MCF 10A (cell line): Measurements from ENCODE around the gene HIPK1. TPM values are rescaled to one million over a fixed set of nuclear protein-coding genes. Genes with fewer than 3 reads are reported as not detected.

Source experiments
- BruUV-seq: library from RNA; stranded (reverse); fragments of 400-500 nt; replicated peaks from 2 replicates; lab custom pipeline; 2021; lab: Mats Ljungman, UMichigan
- CTCF ChIA-PET: fragments of 300-600 bp; sonication (Branson Sonifier 250); formaldehyde crosslinking; extraction: SDS; loops from one replicate; lab custom pipeline; 2021; ENCODE audit warnings: antibody characterized with exemption, inconsistent platforms; lab: Yijun Ruan, JAX
- POLR2A ChIA-PET: fragments of 300-600, 350-650 bp; sonication (Branson Sonifier 250); formaldehyde crosslinking; extraction: SDS; loops from one replicate; lab custom pipeline; 2020; ENCODE audit warnings: antibody characterized with exemption, inconsistent platforms; lab: Yijun Ruan, JAX
- DNase-seq: peaks from one replicate; pipeline ENCODE4 v3.0.0-alpha.2; 2018; ENCODE audit not compliant: unreplicated experiment
- H3K27ac Mint-ChIP-seq: one replicate; pipeline ENCODE4 v1.8.0; 2022; ENCODE audit warnings: mild to moderate bottlenecking, low read depth, mixed read lengths; ENCODE audit not compliant: unreplicated experiment
- H3K27me3 Mint-ChIP-seq: one replicate; pipeline ENCODE4 v1.8.0; 2022; ENCODE audit warnings: mixed read lengths; ENCODE audit not compliant: insufficient read depth, unreplicated experiment
- H3K36me3 Mint-ChIP-seq: one replicate; pipeline ENCODE4 v1.8.0; 2022; ENCODE audit warnings: mild to moderate bottlenecking, moderate library complexity, mixed read lengths; ENCODE audit not compliant: insufficient read depth, unreplicated experiment
- H3K4me1 Mint-ChIP-seq: one replicate; pipeline ENCODE4 v1.8.0; 2022; ENCODE audit warnings: mixed read lengths; ENCODE audit not compliant: insufficient read depth, unreplicated experiment
- H3K4me3 Mint-ChIP-seq: one replicate; pipeline ENCODE4 v1.8.0; 2022; ENCODE audit warnings: mild to moderate bottlenecking, moderate library complexity, mixed read lengths; ENCODE audit not compliant: unreplicated experiment
- H3K9me3 Mint-ChIP-seq: one replicate; pipeline ENCODE4 v1.8.0; 2022; ENCODE audit warnings: mixed read lengths; ENCODE audit not compliant: unreplicated experiment
- CTCF ChIP-seq: fragments of 200-600 bp; IDR thresholded peaks from one replicate; pipeline ENCODE4 v1.8.0; 2022; ENCODE audit warnings: antibody characterized with exemption, mild to moderate bottlenecking; ENCODE audit not compliant: unreplicated experiment
- intact Hi-C: fragments of 100-400 bp; cut with micrococcal nuclease; formaldehyde crosslinking; loops from 2 replicates; pipeline ENCODE4 v1.14.1; 2022
- total RNA-seq: library from RNA; stranded (reverse); gene quantifications from 2 replicates; pipeline ENCODE4 v1.2.3, GENCODE V29; 2022

HIPK1 gene
- total RNA-seq, 1 experiment from 2014 or later, result 46.7 TPM

DNA sequence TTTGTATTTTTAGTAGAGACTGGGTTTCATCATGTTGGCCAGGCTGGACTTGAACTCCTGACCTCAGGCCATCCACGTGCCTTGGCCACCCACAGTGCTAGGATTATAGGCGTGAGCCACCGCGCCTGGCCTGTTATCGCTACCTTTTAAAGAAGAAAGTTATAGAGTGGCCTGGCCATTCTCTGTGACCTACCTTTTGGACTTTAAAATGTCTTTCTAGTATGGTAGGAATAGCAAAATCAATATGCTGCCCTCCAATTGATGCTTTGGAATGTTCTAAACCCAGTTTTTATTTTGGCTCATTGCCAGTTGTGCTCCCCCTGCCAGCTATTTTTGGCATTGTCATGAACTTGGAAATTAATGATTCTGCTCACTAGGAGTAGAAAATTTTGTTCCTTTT is 19.9 kb downstream of the HIPK1 start:
- ChIA-PET POLR2A (interaction anchor here (1.1 kb wide), 1 partner anchor 19 kb away, joined by 6 read pairs; no protein-coding TSS in a partner anchor), CTCF (interaction anchor here (0.6 to 2.2 kb wide), 7 partner anchors 9 to 895 kb away, joined by 3 to 11 read pairs (median 5); partner anchors contain the start of gene HIPK1)
- Mint-ChIP-seq H3K27me3 (no peaks in the 10 kb centered on the region), H3K4me3 (no peak overlapping the region), H3K36me3 (peaks cover 10% of the 10 kb centered on the region), H3K27ac (no peak overlapping the region), H3K9me3 (no peaks in the 10 kb centered on the region), H3K4me1 (peaks cover 5% of the 10 kb centered on the region)
- BruUV-seq, result no TSS peak
- DNase-seq, result no peak
- intact Hi-C loops, result no loop called here
- TF ChIP-seq CTCF, result peak; percentile 33

GRCh38 chr1:113950908-113951307 is 21.8 kb downstream of the HIPK1 start:
- POLR2A ChIA-PET, result no interaction called here
- no peak overlapping the region for H3K4me3 Mint-ChIP-seq
- no peak for DNase-seq
- BruUV-seq, result no TSS peak
- intact Hi-C loops, result no loop called here
- no peak for TF ChIP-seq CTCF
- peaks cover 5% of the 10 kb centered on the region for H3K4me1 Mint-ChIP-seq
- no peaks in the 10 kb centered on the region for H3K9me3 Mint-ChIP-seq
- H3K27ac Mint-ChIP-seq, result no peak overlapping the region
- CTCF ChIA-PET, result interaction anchor here (0.6 to 0.9 kb wide), 2 partner anchors 59 to 814 kb away, joined by 3 read pairs; no protein-coding TSS in a partner anchor
- H3K36me3 Mint-ChIP-seq, result peaks cover 20% of the 10 kb centered on the region
- no peaks in the 10 kb centered on the region for H3K27me3 Mint-ChIP-seq

DNA sequence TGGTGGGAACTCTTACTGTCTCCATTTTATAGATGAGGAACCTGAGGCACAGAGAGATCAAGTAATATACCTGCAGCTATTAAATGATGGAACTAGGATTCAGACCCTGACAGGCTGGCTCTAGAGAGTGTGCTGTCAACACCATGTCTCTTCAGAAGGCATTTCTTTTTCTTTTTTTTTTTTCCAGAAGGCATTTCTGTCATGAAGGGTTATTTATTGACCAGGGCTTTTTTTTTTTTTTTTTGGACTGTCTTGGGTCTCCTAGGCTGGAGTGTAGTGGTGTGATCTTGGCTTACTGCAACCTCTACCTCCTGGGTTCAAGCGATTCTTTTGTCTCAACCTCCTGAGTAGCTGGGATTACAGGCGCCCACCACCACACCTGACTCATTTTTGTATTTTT is 22.6 kb downstream of the HIPK1 start:
- Mint-ChIP-seq H3K27ac (no peak overlapping the region), H3K36me3 (peaks cover 26% of the 10 kb centered on the region), H3K9me3 (no peaks in the 10 kb centered on the region), H3K4me3 (no peak overlapping the region), H3K27me3 (no peaks in the 10 kb centered on the region), H3K4me1 (peaks cover 5% of the 10 kb centered on the region)
- POLR2A ChIA-PET, result interaction anchor here (1.2 kb wide), 1 partner anchor 16 kb away, joined by 3 read pairs; no protein-coding TSS in a partner anchor
- intact Hi-C loops, result no loop called here
- no peak for TF ChIP-seq CTCF
- no peak for DNase-seq
- CTCF ChIA-PET, result interaction anchor here (0.6 to 2.3 kb wide), 5 partner anchors 21 to 814 kb away, joined by 3 to 12 read pairs (median 3); no protein-coding TSS in a partner anchor
- BruUV-seq, result no TSS peak

- no peaks in the 10 kb centered on the region for H3K27me3 Mint-ChIP-seq
- no peak overlapping the region for H3K27ac Mint-ChIP-seq
- no peak for TF ChIP-seq CTCF
- DNase-seq, result no peak
- no peak overlapping the region for H3K4me3 Mint-ChIP-seq
- H3K4me1 Mint-ChIP-seq, result no peaks in the 10 kb centered on the region
- ChIA-PET CTCF (interaction anchor here (0.7 to 2.1 kb wide), 5 partner anchors 9 to 325 kb away, joined by 3 to 9 read pairs (median 5); no protein-coding TSS in a partner anchor), POLR2A (interaction anchor here (1.0 to 1.1 kb wide), 2 partner anchors 12 to 13 kb away, joined by 3 read pairs; no protein-coding TSS in a partner anchor)
- intact Hi-C loops, result no loop called here
- H3K36me3 Mint-ChIP-seq, result peaks cover 61% of the 10 kb centered on the region
- BruUV-seq, result no TSS peak
- H3K9me3 Mint-ChIP-seq, result no peaks in the 10 kb centered on the region
Measured at GRCh38 chr1:113957984-113958383, 28.9 kb downstream of the HIPK1 start.
